Activated gamma-delta T cell (primary cell): ENCODE measurements around the gene SPP2.

ENCODE experiments used
- DNase-seq: peaks from one replicate; lab custom pipeline; 2025; lab: John Stamatoyannopoulos, UW

The SPP2 gene

GRCh38 chr2:234038076-234038802, 12.3 kb upstream of the SPP2 start:
- DNase-seq: no peak

- no peak for DNase-seq
These were observed 6.3 kb upstream of the SPP2 start for GRCh38 chr2:234044157-234044556.

- no peak for DNase-seq
These were observed 4.0 kb upstream of the SPP2 start for GRCh38 chr2:234046521-234046920.

- no peak for DNase-seq
These were observed 3.1 kb upstream of the SPP2 start for GRCh38 chr2:234047361-234047760.

GRCh38 chr2:234048049-234048448, 2.5 kb upstream of the SPP2 start:
- no peak for DNase-seq

- DNase-seq: no peak
These were observed 1.0 kb downstream of the SPP2 start for GRCh38 chr2:234051374-234052070.

GRCh38 chr2:234058881-234059280, 8.4 kb downstream of the SPP2 start:
- no peak for DNase-seq

- no peak for DNase-seq
These were observed 9.7 kb downstream of the SPP2 start for GRCh38 chr2:234060236-234060635.

GRCh38 chr2:234061624-234062257, 11.2 kb downstream of the SPP2 start:
- no peak for DNase-seq

GRCh38 chr2:234066587-234066986, 16.1 kb downstream of the SPP2 start:
- DNase-seq: no peak

- DNase-seq: no peak
These were observed 21.2 kb downstream of the SPP2 start for GRCh38 chr2:234071664-234072063.

- no peak for DNase-seq
These were observed 22.0 kb downstream of the SPP2 start for GRCh38 chr2:234072454-234072853.

GRCh38 chr2:234074751-234075517, 24.4 kb downstream of the SPP2 start:
- DNase-seq: no peak

GRCh38 chr2:234075518-234075915, 25.0 kb downstream of the SPP2 start:
- DNase-seq: no peak

- no peak for DNase-seq
These were observed 25.4 kb downstream of the SPP2 start for GRCh38 chr2:234075947-234076346.

GRCh38 chr2:234076451-234076850, 25.9 kb downstream of the SPP2 start:
- no peak for DNase-seq

- no peak for DNase-seq
These were observed 27.6 kb downstream of the SPP2 start for GRCh38 chr2:234078129-234078528.

- DNase-seq: no peak
These were observed 31.7 kb downstream of the SPP2 start for GRCh38 chr2:234081970-234082822.

GRCh38 chr2:234083572-234084348, 33.3 kb downstream of the SPP2 start:
- no peak for DNase-seq

- DNase-seq: no peak
These were observed 41.0 kb downstream of the SPP2 start for GRCh38 chr2:234091432-234091879.

GRCh38 chr2:234091883-234092282, 41.4 kb downstream of the SPP2 start:
- DNase-seq: no peak
